HG03460 (cell line): ENCODE data around the gene LENEP.
A peak's percentile ranks its signal among the peaks of the same experiment; 100 is the strongest.
"Not testable (repeated sequence)": the region's sequence is repeated elsewhere in the genome, so short reads cannot be mapped to it uniquely, and the experiment has no call there.

Experiments used
- ATAC-seq: cut with Tn5 transposase; IDR thresholded peaks from one replicate; pipeline ENCODE4 v1.9.1; 2021; ENCODE audit not compliant: unreplicated experiment

Gene LENEP

DNA sequence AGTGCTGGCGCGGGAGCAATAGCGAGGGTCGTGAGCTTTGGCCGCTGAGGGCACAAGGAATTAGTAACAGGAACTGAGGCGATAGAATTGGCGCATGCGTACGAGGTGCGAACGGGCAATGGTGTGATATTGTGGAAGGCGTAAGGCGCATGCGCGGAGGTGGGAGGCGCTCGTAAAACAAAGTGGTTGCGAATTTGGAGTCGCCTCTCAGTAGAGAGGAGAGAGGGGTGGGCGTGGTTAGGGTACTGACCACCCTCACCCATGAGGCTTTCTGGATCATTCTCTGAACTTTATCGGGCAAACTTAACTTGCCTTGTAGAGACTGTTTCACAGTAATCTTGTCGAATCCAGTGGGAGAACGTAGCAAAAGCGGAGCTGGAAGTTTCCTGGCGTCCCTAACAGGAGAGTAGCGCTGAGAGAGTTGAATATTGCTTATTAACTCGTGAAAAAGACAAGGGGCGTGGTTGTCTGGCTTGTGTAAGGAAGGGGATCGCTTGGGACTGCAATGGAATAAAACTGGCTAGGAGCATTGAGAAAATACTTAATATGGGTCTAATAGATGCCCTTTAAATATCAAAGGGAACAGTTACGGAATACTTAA, 18.5 kb upstream of the LENEP start:
- peak; percentile 55 for ATAC-seq

- ATAC-seq, result no peak
These were observed 17.9 kb upstream of the LENEP start for GRCh38 chr1:154975409-154976059.

GRCh38 chr1:154977762-154978161, 15.6 kb upstream of the LENEP start:
- ATAC-seq, result not testable (repeated sequence)

DNA sequence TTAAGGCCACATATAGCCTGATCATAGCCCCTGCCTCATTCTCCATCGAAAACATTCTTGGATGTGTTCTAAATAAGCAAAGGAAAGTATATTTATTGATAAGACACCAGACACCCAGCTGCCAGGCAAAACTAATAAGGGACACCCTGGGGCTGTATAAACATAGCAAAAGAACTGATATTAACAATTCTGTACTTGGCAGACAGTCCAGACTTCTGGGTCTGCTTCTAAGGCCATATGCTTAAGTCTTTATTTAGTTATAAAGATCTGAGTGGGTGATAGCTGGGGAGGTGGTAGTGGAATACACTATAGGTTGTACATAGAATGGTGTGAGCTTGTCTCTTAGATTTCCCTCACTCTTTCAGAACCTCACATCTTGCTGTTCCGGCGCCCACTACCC, 15.0 kb upstream of the LENEP start:
- ATAC-seq, result no peak

DNA sequence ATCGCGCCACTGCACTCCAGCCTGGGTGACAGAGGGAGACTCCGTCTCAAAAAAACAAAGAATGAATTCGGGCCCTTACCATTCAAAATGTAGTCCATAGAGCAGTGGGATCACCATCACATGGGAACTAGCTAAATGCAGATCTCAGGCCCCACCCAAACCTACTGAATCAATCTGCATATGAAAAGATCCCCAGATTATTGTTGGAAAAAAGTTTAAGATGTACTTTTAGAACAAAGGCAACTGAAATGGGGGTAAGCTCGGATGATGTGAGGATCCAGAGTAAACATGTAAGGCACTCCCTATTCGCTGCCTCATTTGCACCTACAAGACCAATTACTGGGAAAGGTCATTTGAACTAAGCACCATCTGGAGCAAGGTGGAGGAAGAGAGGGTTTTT, 11.0 kb upstream of the LENEP start:
- ATAC-seq, result no peak

- ATAC-seq, result peak; percentile 99
These were observed 10.3 kb upstream of the LENEP start, which contains the start of gene FLAD1 for GRCh38 chr1:154982897-154983648. FLAD1 (plus strand) TSS chr1:154983344; CDS start chr1:154983695, 351 bp downstream.

DNA sequence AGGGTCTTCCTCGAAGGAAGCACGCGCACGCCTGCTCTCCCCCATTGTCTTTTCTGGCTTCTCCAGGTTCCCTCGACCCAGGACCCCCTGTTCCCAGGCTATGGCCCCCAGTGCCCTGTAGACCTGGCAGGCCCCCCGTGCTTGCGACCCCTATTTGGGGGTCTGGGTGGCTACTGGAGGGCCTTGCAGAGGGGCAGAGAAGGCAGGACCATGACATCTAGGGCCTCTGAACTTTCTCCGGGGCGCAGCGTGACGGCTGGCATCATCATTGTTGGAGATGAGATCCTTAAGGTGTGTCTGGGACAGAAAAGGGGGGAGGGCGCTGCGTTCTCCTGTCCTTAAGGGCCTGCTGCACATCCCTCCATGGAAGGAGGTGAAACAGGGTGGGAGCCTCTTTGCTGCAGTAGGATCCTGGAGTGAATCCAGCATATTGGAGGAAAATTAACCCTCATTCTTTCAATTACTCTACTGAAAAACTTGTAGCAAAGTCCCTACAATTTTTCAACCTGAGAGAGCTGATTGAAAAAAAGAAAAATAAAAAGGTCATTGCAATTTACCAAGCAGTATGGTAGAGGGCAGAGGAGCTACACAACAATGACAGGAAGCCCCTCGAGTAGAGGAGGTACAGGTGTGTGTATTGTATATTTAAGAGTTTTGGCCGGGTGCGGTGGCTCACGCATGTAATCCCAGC, 9.5 kb upstream of the LENEP start:
- ATAC-seq, result no peak

- not testable (repeated sequence) for ATAC-seq
These were observed 6.7 kb upstream of the LENEP start for GRCh38 chr1:154986736-154987135.

DNA sequence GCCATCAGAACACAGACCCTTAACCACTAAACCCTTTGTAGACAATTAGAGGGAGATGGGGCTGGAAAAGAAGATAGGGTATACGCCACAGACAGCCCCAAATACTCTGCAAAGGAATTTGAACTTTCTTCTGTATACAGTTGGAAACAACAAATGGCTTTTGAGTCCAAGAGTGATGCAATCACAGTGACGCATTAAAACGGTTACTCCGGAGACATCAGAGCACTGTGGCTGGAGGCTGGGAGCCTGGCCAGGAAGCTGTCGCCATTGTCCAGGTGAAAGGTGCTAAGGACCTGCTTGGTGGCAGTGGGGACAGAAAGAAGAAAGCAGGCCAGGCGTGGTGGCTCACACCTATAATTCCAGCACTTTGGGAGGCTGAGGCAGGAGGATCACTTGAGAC, 6.1 kb upstream of the LENEP start:
- no peak for ATAC-seq

DNA sequence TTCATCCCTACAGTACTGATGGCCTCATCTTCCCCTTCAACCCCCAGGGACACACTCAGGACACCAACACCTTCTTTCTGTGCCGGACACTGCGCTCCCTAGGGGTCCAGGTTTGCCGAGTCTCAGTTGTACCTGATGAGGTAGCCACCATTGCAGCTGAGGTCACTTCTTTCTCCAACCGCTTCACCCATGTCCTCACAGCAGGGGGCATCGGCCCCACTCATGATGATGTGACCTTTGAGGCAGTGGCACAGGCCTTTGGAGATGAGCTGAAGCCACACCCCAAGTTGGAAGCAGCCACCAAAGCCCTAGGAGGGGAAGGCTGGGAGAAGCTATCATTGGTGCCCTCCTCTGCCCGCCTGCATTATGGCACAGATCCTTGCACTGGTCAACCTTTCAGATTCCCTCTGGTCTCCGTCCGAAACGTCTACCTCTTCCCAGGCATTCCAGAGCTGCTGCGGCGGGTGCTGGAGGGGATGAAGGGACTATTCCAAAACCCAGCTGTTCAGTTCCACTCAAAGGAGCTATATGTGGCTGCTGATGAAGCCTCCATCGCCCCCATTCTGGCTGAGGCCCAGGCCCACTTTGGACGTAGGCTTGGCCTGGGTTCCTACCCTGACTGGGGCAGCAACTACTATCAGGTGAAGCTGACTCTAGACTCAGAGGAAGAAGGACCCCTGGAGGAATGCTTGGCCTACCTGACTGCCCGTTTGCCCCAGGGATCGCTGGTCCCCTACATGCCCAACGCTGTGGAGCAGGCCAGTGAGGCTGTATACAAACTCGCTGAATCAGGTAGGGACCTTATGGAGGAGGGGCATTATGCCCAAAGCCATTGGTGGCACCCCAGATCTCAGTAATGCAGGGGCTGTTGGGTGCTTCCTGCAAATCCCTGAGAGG, 5.1 kb upstream of the LENEP start:
- no peak for ATAC-seq

DNA sequence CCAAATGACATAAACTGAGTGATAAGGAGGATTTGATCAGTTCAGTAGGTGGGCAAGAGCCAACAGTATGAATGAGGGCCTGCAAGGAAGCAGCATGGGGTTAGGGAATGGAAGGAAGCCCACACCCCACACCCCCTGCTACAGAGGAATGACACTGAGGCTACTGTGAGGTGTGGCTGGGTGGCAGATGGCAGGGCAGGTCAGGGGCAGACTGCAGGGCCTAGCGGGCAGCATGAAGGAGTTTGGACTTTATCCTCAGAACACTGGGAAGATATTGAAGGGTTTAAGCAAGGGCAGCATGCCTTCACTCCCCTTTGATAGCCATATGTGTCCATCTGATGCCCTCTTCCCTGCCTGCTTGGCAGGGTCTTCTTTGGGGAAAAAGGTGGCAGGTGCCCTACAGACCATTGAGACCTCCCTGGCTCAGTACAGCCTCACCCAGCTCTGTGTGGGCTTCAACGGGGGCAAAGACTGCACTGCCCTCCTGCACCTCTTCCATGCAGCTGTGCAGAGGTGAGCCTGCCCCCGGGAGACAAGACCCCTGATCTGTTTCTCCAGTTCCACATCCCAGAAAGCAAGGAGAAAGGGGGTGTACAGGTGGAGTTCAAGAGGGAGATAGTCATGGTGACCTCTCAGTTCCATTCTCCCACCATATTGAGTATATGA, 4.1 kb upstream of the LENEP start:
- ATAC-seq, result no peak

GRCh38 chr1:154990276-154990675, 3.1 kb upstream of the LENEP start:
- ATAC-seq, result no peak

- no peak for ATAC-seq
These were observed 440 bp upstream of the LENEP start for GRCh38 chr1:154992721-154993571.

DNA sequence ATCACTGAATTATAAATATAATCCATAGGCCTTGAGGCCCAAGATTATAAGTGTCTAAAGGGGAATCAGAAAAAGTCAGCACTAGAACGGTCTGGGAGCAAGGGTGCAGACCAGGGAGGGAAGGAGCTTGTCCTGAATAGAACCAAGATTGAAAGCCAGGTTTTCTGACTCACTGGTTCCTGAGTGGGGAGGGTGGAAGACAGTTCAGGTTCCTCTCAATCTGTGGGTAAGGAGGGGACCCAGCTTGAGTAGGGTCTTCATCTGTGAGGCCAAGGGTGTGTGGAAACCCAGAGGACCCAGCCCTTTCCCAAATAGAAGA, 842 bp downstream of the LENEP start:
- no peak for ATAC-seq

DNA sequence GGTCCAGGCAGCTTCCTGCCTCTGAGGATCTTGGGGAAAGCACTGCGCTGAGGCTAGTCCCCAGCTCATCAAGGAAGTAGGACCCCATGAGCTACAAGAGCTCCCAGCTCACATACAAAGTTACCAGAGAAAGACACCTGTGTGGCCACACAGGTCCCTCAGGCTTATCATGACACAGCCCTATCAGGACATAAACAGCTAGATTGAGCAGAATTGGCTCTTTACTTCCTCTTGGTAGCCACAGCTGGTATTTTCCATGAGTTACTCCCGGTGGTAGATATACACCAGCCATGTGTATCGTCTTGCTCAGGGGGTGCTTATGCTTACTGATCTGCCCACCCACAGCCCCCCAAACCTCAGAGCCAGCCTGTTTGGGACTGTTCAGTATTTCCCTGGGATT, 1.2 kb downstream of the LENEP start:
- ATAC-seq, result no peak

GRCh38 chr1:154995301-154995983, 2.1 kb downstream of the LENEP start:
- not testable (repeated sequence) for ATAC-seq

DNA sequence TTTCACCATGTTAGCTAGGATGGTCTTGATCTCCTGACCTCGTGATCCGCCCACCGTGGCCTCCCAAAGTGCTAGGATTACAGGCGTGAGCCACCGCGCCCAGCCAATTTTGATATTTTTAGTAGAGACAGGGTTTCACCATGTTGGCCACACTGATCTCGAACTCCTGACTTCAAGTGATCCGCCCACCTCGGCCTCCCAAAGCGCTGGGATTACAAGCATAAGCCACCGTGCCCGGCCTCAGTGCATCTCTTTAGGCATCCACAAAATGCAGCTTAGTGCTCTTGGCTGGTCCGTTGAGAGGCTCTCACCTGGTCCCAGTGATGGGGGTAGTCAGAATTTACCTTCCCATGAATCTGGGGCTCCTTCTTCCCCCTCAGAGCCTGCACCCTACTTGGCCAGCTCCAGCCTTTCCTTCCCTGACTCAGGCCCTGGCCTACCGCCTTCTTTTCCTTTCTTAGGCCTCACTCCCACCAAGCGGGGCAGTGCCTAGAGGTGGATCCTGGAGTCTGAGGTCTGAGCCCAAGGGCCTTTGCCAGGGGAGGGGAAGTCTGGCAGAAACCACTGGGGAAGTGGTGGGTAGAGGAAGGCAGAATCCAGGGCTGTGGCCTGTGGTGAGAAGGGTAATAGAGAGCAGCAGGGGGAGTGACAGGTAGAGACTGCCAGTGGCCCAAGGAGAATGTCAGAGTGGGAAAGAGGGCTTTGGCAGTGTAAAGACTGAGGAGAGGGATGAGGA, 3.7 kb downstream of the LENEP start:
- ATAC-seq, result no peak

GRCh38 chr1:154998201-154998780, 4.9 kb downstream of the LENEP start:
- ATAC-seq, result no peak
